ENCODE measurements around the gene ABI1.
"Not testable (repeated sequence)": the region's sequence is repeated elsewhere in the genome, so short reads cannot be mapped to it uniquely, and the experiment has no call there.

The ABI1 gene

GRCh38 chr10:26804418-26805393, 56.1 kb downstream of the ABI1 start:
- DNase-seq (ENCODE audit: low spot score), result no peak

DNA sequence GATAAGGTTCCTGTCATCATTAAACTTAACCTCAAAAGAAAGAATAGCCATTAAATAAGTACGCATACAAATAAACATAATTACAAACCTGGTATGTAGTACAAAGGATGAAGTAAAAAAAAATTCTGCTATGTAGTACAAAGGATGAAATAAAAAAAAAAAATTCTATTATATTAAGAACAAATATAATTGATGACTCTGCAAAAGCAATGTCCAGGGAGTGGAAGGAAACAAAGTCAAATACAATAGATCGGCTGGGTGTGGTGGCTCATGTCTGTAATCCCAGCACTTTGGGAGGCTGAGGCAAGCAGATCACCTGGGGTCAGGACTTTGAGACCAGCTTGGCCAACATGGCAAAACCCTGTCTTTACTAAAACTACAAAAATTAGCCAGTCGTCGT, 56.9 kb downstream of the ABI1 start:
- DNase-seq (ENCODE audit: low spot score), result no peak

DNA sequence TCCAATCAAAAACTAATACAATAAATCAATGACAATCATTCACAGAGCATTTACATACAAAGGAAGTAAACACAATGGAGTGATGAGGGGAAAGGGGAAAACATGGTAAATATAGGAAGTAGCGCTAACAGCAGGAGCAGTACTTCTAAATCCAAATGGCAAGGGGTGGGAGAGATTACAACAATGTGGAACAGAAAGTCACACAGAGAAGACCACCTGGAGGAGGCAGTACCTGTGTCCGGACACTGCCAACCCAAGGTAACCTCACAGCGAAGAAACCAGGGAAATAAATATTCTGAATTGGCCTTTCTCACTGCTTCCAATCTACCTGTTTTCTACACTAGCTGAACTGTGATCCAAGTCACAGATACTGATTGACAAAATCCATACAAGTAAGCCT, 58.2 kb downstream of the ABI1 start:
- DNase-seq (ENCODE audit: low spot score), result no peak

- no peak for DNase-seq (ENCODE audit: low spot score)
Observed at GRCh38 chr10:26801831-26802230, 58.9 kb downstream of the ABI1 start.

- DNase-seq (ENCODE audit: low spot score), result no peak
Observed at GRCh38 chr10:26801274-26801673, 59.5 kb downstream of the ABI1 start.

GRCh38 chr10:26800468-26800867, 60.3 kb downstream of the ABI1 start:
- no peak for DNase-seq (ENCODE audit: low spot score)

GRCh38 chr10:26799342-26799741, 61.4 kb downstream of the ABI1 start:
- DNase-seq (ENCODE audit: low spot score), result no peak

GRCh38 chr10:26798298-26798697, 62.5 kb downstream of the ABI1 start:
- no peak for DNase-seq (ENCODE audit: low spot score)

- DNase-seq (ENCODE audit: low spot score), result no peak
Observed at GRCh38 chr10:26797340-26797739, 63.4 kb downstream of the ABI1 start.

GRCh38 chr10:26792758-26793495, 67.8 kb downstream of the ABI1 start:
- DNase-seq (ENCODE audit: low spot score), result no peak

GRCh38 chr10:26790221-26790995, 70.3 kb downstream of the ABI1 start:
- no peak for DNase-seq (ENCODE audit: low spot score)

- not testable (repeated sequence) for DNase-seq (ENCODE audit: low spot score)
Observed at GRCh38 chr10:26789779-26790178, 71.0 kb downstream of the ABI1 start.

GRCh38 chr10:26787362-26787761, 73.4 kb downstream of the ABI1 start:
- no peak for DNase-seq (ENCODE audit: low spot score)

- no peak for DNase-seq (ENCODE audit: low spot score)
Observed at GRCh38 chr10:26781797-26782196, 79.0 kb downstream of the ABI1 start.

- peak; percentile 29 for DNase-seq (ENCODE audit: low spot score)
Observed at GRCh38 chr10:26780793-26781601, 79.8 kb downstream of the ABI1 start.

DNA sequence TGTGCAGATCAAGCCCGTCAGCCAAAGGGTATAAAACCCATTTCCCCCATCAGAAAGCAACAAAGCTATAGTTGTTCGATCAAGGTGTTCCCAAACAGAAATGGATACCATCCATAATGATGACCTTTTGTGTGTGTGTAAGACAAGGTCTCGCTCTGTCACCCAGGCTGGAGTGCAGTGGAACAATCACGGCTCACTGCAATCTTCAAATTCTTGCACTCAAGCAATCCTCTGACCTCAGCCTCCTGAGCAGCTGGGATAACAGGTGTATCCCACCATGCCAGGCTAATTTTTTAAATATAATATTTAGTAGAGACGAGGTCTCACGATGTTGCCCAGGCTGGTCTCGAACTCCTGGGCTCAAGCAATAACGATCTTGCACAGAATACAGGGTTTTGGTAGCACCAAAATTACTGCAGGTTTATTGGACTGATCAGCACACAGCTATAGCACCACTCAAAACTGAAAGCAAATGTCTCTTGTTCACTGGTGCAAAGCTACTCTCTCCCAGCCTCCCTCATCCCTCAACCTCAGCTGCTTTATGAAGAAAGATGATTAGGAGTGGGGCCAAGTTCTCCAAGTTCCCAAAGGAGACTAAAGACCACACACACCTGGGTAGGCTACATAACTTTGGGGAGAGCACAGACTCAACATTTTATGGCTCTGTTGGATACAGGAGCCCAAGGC, 80.5 kb downstream of the ABI1 start:
- DNase-seq (ENCODE audit: low spot score), result no peak

DNA sequence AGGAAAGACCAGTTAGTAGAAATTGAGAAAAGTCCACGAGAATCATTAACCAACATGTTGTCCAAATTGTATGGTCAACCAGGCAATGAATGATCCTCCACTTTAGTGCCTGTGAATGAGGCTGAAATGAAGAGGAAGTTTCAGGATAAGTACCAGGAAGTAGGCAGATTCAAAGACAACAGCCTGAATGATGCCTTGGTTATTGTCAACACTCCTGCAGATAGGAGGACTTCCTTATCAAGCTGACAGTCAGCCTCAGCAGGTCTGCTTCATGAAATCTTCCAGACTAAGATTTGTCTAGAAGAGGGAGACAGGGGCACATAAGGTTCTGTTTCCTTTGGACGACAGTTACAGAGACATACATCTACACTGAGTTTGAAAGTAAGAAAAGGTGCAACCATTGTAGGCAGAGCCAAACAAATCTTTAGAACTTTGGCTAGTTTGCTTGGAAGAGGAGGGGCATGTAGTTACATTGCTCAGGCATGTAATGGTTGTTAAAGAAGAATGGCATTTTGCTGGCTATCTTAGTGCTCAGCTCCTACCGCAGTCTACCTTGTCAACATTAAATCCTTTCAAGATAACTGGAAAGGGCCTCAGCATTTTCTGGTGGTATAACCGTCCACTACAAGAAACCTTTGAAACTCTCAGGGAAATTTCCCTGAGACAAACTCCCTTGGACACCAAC, 81.4 kb downstream of the ABI1 start:
- DNase-seq (ENCODE audit: low spot score), result no peak

- DNase-seq (ENCODE audit: low spot score), result no peak
Observed at GRCh38 chr10:26777686-26778085, 83.1 kb downstream of the ABI1 start.

DNA sequence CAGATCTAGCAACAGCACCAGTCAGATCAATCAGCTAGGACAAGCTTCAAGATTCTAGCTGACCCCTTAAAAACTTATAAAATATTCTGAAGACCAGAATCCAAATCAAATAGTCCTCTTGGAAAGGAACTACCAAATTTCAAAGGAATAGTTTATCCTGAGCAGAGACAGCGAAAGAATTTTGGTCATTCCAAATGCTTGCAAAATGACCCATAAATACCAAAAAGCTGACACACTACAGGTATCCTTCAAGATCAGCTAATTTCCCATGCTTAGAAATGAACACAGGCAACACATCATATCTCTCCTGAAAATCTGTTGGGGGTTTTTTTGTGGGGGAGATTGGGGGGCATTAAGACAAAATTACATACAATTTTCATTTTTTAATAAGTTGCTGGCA, 84.5 kb downstream of the ABI1 start:
- DNase-seq (ENCODE audit: low spot score), result no peak

DNA sequence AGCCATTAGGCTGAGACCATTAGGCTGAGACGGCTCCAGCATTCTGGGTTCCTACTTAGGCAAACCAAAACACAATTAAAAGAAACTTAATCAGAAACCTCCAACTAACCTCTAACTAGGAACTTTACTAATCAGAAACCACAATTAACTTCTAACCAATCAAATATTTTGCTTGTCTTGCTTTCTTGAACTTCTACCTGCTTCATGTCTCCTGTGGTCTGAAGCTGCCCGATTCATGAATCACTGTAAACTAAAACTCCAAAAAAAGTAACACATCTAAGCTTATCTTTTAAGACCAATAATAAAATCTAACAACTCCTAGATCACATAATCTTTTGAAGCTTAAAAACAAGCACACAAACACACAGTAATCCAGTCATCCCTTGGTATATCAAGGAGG, 87.1 kb downstream of the ABI1 start:
- peak; percentile 8 for DNase-seq (ENCODE audit: low spot score)

Measured in CD4-positive, alpha-beta T cell treated with Interleukin-2 at 100 ng/mL for 4 hours (primary cell).